ENCODE results near the gene ARSJ.

DNA sequence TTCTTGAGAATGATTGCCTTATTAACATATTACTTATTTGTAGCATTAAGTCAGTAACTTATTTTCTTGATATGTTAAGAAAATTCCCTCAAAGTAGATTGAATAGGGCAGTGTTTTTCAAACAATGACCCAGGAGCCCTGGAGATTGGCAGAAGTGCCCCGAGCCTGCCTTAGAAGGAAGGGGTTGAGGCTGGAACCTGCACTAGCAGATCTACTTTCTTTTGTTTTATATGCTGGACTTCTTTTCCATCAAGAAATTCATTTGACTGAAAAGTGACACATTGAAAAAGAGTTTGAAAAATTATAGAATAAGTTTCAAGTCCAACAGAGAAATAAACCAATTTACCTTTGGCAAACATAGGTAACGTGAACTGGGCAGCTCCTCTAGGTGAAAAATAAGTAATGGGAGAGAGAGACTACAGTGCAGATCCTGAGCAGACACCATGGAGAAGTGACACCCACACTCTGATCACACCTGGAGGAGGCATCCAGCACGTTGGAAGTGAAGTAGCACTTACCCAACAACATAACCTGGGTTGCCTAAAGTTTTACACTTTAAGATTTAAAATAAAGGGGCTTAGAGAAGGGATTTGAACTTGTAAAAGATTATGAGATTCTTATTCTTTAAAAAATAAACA is 18.6 kb downstream of the ARSJ start:
- TF ChIP-seq POLR2AphosphoS5 (IDR thresholded peaks at IDR 0.05; ENCODE audit: borderline replicate concordance, low read depth, low read length) = no peak
- no peak for TF ChIP-seq EZH2 (IDR thresholded peaks at IDR 0.05)

Measured in SK-N-MC (cell line).